NCI-H1048 (cell line): ENCODE data around the gene ITGB7.
A peak's percentile ranks its signal among the peaks of the same experiment; 100 is the strongest.

ENCODE experiments used
- DNase-seq: peaks from one replicate; lab custom pipeline; 2025; lab: John Stamatoyannopoulos, UW

The ITGB7 gene

DNA sequence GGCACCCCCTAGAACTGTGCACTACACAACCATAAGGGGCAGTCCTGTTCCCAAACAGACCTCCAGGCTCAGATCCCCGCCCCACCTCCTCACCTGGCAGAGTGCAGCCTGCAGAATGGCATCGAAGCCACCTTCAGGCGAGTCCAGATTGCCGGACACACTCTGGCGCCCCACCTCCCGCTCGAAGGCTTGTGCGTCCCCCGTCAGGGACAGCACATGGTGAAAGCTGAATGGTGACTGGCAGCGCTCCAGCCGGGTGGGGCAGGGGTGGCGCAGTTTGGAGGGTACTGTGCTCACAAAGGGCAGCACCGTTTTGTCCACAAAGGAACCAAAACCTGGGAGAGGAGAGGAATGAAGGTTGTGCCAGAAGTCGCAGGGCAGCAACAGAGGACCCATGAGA lies 10.6 kb downstream of the ITGB7 start:
- no peak for DNase-seq

DNA sequence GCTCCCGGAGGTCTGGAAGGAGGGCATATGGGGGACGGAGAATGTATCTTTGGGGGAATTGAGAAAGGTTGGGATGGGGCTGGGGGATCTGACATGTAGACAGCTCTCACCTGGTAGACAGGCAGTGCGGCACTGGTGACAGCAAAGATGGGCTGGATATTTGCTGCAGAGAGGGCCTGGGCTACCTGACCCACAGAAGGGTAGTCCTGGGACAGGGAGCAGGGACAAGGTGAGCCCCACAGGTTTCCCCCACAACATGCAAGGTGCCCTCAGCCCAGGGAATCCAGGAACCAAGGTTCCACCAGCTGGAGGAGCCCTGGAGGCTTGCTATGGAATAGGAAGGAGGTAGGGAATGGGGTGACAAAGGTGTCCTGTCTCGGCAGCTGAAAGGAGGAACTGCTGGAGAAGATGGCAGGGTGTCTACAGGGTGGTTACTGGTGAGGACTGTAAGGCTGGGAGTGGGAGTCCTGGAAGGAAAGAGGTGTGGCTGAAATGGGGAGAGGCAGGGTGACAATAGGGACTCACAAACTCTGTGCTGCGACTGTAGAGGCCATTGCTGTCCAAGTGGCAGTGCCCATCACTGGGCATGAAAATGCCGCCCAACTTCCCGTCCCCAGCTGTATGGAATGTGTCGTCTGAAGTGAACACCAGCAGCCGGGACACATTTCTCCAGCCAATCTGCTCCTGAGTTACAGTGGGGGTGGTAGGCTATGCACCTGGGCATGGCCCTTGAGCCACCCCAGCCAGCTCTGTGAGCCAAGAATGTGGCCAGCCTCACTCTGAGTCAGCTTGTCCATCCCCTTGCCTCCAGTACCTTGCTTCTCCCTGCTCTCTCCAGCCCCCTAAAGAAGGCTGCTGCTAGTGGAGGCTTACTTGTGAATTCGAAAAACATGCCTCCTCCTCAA lies 11.3 kb downstream of the ITGB7 start:
- DNase-seq: no peak

DNA sequence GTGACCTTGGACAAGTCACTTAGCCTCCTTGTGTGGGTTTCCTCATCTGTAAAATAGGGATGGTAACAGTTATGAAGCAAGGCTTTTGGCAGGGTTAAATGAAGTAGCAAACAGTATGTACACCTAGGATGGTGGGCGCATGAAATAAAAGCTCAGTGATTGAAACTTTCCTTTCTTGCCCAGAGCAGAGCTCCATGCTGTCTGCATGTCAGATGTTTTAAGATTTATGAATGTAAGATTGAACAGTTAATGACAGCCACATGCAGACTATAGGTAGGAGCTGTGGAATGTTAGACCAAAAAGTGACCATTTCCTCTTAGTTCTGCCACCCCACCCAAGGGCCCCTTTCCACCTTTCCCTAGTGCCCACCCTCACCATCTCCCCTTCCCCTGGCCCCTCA lies 12.1 kb downstream of the ITGB7 start:
- no peak for DNase-seq

DNA sequence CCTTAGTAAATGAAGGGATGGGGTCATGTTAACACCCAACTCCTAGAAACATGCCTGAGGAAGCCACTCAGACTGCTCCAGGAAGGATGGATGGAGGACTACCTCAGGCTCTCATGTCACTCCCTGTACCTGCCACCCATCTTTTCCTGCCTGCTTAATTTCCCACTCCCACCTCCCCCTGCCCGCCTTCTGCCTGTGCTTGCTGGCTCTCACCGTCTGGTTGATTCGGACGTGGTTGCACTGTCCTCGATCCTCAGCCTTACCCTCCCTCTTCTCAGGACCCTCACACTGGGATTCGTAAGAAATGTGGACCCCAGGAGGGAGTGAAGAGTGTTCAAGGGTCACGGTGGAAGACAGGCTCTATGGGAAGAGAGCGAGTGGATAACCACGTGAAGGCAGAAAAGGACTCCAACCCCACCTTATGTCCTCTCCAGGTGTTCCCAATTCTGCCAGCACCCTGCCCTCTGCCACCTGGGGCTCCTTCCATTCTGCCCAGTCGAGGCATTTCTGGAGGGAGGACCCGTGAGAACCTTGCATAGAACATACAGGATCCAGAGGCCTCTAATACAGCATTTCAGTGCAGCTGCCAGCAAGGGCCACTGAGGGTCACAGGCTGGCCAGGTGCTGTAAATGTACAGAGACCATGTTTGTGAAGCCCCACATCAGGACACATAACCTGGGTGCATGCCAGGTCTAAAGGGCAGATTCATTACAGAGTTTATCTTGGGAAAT lies 12.9 kb downstream of the ITGB7 start:
- DNase-seq: no peak

DNA sequence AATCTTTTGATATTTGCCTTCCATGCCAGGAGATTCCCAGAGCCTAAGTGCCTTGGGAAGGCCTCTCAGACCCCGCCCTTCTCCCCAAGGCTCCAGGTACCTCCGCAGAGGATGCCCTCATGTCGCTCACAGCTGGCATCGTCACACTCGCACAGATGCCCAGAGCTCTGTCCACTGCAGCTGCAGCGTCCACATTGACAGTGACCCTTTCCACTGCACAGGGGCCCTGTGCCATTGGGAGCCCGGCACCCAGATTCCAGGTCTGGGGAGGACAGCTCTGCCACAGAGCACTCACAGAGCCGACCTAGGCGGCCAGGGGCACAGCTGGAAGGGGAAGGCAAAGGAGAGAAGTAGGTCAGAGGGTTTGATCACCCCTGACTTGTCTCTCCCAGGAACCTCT lies 14.0 kb downstream of the ITGB7 start:
- DNase-seq: no peak

DNA sequence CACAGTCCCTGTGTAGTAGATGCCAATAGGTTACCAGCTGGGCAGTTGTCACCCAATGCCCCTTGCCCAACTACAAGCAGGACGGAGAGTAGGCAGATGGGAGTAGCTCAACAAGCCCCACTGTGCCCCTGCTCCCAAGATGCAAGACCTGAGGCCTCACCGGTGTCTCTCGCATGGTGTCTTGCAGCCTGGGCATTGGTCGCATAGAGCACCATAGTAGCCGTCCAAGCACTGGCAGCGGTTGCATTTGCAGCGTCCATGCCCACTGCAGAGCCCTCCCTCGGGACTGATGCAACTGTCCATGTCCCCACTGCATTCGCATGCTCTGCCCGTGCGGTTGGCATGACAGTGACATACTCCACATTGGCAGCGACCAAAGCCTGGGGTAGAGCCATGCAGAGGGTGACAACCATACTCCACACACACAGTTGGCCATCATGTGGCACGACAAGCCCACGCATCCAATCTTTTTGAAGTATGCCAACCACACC lies 14.5 kb downstream of the ITGB7 start:
- no peak for DNase-seq

DNA sequence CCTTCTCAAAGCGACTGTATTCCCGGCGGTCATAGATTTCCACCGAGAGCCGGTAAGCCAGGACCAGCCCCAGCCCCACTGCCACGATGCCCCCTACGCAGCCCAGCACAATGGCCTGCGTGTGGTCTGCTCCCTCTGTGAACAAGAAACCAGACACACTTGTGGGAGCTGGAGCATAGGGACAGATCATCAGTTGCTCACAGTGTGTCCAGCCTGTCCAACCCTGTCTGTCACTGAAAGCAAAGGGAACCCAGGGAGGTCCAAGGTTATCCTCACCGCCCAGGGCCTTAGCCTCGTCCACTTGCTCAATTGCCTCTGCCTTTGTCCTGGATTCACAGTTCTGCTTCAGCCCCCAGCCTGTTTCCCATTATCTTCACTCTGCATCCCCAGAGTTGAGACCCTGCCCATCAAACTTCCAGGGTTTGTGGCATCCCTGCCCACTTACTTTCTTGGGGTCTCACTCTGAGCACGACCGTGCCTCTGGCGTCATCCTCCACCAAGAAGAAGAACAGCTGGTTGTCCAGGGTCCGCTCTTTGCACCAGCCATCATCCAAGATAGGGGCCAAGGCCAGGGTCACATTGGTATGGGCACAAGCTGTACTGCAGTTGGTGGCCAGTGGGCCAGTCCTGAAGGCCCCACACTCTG lies 15.0 kb downstream of the ITGB7 start:
- no peak for DNase-seq

DNA sequence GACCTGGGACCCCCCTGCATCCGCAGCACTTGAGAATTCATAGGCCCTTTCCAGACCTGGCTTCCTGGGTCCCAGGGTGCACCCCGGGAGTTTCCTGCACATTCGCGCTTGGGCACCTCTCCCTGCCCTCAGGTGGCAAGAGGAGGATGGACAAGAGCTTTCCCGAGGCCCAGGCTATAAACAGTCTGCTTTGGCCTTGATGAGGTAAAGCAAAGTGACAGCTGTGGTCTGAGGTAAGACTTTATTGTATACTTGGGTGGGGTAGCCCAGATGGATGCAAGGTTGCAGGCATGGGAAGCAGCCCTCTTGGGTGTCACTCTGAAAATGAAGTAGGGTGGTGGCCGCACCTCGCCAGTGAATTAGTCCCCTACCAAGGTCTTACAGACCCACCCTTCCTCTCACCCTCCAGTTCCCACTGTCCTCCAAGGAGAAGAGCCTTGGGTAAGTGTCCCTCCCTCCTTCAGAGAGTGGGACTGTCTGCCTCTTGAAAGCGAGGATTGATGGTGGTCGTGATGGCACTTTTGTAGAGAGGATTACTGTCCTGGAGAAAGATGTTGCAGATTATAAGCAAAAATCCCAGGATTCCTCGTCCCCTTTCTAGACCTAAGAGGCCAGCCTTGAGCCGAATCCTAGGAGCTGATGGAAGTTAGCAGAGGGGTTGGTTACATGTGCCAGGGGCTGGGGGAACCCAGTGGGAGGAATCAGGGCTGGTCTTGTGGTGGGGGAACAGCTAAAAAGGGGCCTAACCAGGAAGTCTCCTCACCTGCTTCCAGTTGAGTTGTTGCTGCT lies 15.8 kb downstream of the ITGB7 start:
- DNase-seq: no peak

DNA sequence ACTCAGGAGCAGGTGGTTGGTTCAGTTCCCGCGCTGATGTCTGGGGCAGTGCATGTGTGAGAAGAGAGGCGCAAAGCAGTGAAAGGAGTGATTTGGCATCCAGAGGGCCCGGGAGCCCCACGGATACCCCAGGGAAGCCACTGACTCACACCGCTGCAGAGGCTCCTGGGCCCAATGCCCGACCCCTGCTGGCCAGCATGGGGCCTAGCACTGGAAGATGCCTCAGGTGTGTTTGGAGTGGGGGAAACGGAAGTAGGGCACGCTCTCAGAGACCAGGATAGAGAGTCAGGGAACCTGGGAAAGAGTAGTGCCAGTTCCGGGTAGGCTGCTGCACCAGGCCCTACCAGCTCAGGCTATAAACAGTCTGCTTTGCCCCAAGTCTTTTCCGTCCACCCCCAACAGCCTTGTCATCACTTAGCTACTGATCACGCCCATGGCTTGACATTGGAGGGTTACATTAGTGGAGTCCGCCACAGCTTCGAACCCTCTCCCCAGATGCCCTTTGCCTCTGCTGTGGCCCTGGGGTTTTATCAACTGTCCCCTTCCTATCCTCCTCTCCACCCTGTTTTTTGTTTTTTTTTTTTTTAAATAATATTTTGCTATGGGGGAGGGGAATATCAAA lies 16.8 kb downstream of the ITGB7 start:
- DNase-seq: no peak

DNA sequence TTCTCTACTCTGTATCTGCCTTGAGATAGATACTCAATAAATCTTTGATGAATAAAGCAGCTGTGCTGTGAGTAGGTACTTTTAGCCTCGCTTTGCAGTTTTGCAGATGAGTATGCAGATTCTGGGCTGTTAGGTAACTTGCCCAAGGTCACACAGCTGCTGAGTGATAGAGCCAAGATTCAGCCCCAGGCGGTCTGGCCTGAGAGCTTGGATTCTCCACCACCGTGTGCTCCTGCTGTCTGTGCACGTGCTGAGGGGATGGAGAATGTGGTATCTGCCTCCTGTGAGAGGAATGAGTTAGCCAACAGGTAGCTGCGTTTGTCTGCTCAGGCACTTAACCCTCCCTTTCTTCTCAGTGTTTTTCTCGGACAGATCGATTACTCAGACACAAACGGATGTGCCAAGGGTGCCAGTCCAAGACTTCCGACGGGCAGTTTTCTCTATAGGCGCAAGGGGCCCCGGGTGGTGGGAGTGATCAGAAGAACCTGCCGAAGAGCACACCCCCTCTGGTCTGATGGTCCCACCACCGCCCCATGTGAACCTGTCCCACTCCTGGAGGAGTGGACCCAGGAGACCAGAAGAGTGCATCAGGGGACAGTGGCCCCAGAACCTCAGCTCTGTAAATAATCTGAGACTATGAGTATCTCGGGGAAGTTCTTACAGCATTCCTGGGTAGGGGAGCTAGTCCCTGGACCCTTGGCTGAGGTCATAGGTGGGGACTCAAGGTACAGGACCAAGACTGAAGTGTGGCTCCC lies 19.7 kb downstream of the ITGB7 start:
- no peak for DNase-seq

DNA sequence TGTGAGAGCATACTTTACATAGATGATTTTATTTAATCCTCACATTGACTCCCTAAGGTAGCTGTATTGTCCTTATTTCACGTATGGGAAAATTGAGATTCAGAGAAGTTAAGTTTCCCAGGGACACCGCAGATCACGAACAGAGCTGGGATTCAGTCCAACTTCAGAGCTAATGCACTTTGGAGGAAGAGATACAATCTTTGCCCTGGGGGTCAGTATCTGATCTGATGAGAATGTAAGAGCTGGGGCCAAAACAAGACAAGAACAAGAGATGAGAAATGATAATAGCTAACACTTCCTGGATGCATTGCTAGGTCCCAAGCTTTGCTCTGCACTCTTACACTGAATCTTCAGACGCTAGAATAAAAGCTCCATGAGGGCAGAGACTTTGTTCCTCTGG lies 20.3 kb downstream of the ITGB7 start:
- DNase-seq: no peak

DNA sequence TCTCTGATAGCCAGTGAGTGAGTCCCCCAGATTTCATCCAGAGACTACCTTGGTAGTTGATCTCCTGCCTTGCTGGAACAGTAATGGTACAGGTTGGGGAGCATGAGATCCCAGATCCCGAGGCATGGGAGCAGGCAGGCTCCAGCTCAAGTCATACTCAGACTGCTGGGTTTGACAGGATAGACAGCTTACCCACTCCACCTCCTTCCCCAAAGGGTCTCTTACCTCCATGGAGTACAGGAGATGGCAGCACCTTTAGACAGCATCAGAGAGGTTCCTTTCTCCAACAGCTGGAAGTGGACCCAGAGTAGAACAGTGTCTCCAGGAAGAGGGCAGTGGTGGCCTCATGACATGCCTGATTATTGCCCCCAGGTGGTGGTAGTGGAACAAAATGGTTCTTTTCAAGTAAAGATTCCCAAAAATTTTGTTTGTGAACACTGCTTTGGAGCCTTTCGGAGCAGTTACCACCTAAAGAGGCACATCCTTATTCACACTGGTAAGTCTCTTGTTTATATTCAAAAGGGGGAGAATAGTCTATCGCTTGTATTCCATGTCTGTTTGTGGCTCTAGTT lies 21.4 kb downstream of the ITGB7 start:
- DNase-seq: no peak

DNA sequence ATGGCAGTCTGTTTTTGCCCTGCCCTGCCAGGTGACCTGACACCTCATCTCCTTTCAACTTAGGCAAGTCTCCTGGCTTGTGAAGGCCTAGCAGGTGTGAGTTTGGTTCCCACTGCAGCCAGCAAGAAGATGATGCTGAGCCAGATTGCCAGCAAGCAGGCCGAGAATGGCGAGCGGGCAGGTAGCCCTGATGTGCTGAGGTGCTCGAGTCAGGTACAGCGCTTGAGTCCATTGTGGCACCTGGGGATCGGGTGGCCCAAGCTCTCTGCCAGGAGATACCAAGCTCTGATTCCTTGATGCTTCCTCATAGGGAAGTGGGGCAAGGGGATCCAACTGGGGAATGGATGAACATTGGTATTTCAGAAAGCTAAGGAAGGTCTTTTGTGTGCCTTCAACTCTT lies 22.2 kb downstream of the ITGB7 start:
- no peak for DNase-seq

DNA sequence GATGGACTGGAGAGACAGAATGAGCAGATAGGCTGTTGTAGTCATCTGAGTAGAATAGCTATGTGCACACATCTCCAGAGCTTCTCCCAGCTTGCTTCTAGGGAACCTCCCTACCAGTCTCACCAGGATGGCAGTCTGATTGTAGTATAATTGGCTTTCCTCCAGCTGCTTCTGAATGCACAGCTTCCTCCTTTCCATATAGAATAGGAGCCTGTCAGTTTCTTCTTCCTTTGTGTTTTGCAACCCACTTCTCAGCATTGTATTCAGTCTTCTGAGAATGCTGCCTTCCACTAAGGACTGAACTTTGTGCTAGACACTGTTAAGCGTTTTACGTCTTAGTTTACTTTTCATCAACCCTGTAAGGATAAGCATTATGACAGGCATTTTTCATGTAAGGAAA lies 24.1 kb downstream of the ITGB7 start:
- no peak for DNase-seq

DNA sequence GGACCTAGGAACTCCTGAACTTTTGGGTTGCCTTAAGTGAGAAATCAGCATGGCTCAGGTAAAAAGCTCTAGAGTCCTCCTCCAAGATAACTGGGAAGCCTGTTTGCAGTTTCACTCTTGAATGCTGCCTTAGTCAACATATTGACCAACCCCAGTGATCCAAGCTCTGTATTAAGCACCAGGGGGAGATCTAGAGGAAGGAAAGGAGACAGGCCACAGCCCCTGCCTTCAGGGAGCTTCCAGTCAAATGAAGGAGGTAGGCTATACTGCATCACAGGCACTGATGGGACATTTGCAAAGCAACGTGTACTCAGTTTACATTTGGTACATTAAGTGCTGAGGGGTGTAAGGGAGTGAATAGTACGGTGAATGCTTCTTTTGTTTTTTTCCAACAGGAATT lies 25.1 kb downstream of the ITGB7 start:
- no peak for DNase-seq

DNA sequence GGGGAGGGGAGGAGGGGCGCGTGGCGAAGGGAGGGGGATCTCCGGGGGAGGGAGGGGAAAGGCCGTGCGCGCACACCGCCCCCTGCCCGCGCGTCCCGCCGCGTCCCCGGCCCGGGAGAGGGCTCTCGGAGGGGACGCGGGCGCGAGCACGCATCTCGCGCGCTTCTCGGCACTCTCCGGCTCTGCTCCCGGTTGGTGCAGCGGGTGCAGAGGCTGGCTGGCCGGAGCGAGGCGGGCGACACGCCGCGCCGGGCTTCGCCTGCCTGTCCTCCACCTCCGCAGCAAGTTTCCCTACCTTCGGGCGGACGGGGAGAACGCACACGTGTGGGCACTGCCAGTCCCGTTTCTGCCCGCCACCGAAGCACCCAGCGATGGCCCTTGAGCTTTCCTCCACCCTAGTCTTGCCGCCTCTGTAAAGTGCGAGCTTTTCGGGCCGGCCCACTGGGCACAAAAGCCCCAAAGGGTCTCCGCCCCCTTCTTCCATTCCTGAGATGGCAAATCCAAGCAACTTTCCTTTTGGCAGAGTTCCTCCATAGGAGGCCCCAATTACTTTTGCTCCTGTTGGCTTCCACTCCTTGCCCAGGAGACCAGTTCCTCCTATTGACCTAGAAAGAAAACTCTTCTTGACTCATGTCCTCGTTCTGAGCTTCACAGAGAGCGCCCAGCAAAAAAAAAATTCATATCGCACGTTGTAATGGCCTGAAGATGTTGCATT lies 26.0 kb downstream of the ITGB7 start:
- DNase-seq: no peak

DNA sequence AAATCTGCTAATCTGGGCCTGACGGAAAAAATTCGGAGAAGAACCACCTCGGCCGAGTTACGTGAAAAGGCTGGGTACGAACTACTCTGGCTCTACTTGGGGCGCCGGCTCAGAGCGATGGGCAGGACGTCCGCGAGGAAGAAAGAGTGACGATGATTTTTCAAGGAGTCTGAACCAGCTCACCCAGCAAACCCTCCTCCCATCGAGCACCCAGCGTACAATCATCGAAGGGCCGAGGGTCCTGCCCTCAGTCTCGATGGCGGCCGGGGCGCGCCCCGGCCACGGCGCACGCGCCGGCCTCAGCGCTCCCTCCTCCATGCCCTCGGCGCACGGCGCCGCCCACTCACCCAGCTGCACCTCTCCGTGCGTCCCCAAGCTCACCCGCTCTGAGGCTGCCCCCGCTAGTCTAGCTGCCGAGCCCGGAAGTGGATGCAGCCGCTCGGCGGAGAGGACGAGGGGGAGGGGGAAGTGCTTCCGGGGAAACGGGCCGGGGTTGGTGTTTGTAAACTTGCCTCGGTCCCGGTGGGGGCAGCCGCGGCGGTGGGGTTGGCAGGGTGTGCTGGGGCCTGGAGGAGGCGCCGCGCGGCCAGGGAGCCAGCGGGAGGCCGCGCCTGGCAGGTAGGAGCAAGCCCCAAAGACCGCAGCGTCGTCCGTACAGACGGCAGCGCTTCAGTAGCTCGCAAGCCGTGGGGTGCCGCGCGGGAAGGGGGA lies 26.7 kb downstream of the ITGB7 start, which contains the start of the genes CSAD and ZNF740:
Gene CSAD, minus strand, starts transcription at position 706 of the 711 bp plus-strand sequence. CDS start 7,455 bp downstream, outside the sequence.
Gene ZNF740, plus strand, starts transcription at position 503 of the 711 bp plus-strand sequence. CDS start 1,262 bp downstream, outside the sequence.
- DNase-seq: peak; percentile 89

DNA sequence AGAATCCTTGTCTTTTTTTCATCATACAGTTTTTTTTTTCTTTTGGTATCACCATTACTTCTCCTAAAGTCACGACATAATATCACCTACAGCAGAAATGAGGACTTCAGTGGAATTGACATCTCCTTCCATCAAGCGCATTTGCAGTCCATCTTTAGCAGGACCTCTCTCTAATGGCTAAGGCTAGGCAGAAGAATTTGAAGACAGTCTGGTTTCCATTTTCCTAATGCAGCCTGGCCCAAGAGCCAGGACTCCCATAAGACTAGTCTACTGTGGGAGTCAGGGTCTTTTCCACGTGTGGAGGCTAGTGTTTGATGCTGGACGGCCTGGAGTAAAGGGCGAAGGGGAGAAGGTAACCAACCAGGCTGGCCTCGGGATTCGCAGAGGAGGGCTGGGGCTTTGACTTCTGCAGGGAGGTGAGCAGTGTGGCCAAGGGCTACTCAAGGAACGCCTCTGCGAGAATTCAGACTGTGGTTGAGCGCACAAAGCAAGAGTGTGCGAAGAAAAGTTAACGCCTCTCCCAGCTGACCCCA lies 27.3 kb downstream of the ITGB7 start:
- DNase-seq: no peak
